Measurements from ENCODE around the gene DUSP8. TPM values are rescaled to one million over a fixed set of nuclear protein-coding genes. Genes with fewer than 3 reads are reported as not detected.

DUSP8 gene
- total and polyA plus RNA-seq, 9 of the 15 experiments (the other 6 are each of a cell fraction or from before 2014, with no cell fraction given) = 0.14 to 2.0 (median 0.86) TPM; not detected in 2

DNA sequence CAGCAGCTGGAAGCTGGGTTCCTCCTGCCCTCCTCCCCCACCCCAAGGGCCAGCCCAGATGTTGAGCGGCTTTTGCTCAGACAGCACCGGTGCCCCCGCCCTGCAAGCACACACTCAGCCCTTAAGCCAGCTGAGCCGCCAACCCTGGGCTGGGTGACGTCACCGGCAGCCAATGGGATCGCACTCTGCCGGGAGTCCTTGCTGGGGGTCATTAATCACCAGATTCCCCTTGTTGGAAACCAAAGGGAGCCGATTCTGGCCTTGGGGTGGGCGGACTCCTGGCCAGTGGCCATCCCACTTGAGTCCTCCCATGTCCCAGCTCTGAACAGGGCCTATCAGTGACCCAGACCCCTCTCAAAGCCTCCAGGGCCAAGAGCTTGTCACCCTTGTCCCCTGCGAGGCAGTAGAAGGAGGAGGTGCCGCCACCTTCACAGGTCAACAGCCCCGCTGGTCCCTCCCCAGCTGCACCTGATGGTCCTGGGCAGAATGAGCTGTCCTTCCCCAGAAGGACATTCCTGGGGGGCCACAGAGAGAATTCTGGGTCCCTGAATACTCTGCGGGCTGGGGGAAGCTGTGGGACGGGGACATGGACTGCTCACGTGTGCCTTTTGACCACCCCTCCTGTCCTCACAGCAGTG, 7.4 kb downstream of the DUSP8 start:
- BruUV-seq (replicated peaks) = no TSS peak
- FAIRE-seq = peak; percentile 75
- no peak overlapping the region; the same call in 1 of the 2 replicates for H3K4me2 ChIP-seq (ENCODE audit: insufficient read depth, low read length)
- TF ChIP-seq ARNT (IDR thresholded peaks at IDR 0.05) = no peak
- TF ChIP-seq, protein P1, sequence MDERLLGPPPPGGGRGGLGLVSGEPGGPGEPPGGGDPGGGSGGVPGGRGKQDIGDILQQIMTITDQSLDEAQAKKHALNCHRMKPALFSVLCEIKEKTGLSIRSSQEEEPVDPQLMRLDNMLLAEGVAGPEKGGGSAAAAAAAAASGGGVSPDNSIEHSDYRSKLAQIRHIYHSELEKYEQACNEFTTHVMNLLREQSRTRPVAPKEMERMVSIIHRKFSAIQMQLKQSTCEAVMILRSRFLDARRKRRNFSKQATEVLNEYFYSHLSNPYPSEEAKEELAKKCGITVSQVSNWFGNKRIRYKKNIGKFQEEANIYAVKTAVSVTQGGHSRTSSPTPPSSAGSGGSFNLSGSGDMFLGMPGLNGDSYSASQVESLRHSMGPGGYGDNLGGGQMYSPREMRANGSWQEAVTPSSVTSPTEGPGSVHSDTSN (CRISPR knock-in tag; IDR thresholded peaks at IDR 0.05; ENCODE audit: low read depth) = no peak
- TF ChIP-seq, protein P1 (tag; conservative IDR thresholded peaks at IDR 0.05; ENCODE audit: low read depth) = peak; percentile 69
- no peak for TF ChIP-seq EHMT2 (IDR thresholded peaks at IDR 0.05)
- no peak for TF ChIP-seq CREB1 (IDR thresholded peaks at IDR 0.05)
- peak; percentile 42 for TF ChIP-seq CREB1 (CRISPR knock-in tag; IDR thresholded peaks at IDR 0.05)
- TF ChIP-seq NFYB (IDR thresholded peaks at IDR 0.05; ENCODE audit: extremely low read depth, insufficient read length) = peak; percentile 78
- TF ChIP-seq POLR3A (IDR thresholded peaks at IDR 0.05; ENCODE audit: borderline replicate concordance, extremely low read depth, insufficient read depth, insufficient read length) = no peak
- TF ChIP-seq KLF16 (IDR thresholded peaks at IDR 0.05) = no peak
- TF ChIP-seq ATF7 (IDR thresholded peaks at IDR 0.05) = peak; percentile 98
- peak; percentile 86 for TF ChIP-seq JUN (IDR thresholded peaks at IDR 0.05; ENCODE audit: borderline replicate concordance, low read depth, low read length)
- TF ChIP-seq JUN (CRISPR knock-in tag; IDR thresholded peaks at IDR 0.05; ENCODE audit: borderline replicate concordance) = peak; percentile 74; the same call in 1 of the 2 replicates
- TF ChIP-seq, protein P2, sequence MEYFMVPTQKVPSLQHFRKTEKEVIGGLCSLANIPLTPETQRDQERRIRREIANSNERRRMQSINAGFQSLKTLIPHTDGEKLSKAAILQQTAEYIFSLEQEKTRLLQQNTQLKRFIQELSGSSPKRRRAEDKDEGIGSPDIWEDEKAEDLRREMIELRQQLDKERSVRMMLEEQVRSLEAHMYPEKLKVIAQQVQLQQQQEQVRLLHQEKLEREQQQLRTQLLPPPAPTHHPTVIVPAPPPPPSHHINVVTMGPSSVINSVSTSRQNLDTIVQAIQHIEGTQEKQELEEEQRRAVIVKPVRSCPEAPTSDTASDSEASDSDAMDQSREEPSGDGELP (CRISPR knock-in tag; IDR thresholded peaks at IDR 0.05; ENCODE audit: borderline replicate concordance) = peak; percentile 88
- peak; percentile 10; the same call in 1 of the 2 replicates for TF ChIP-seq NFIC (IDR thresholded peaks at IDR 0.05)
- TF ChIP-seq HMG20B (CRISPR knock-in tag; IDR thresholded peaks at IDR 0.05) = no peak
- TF ChIP-seq CREM (IDR thresholded peaks at IDR 0.05; ENCODE audit: low read depth) = peak; percentile 58
- peak; percentile 91 for TF ChIP-seq ATF2 (CRISPR knock-in tag; IDR thresholded peaks at IDR 0.05)

More for the DNA sequence above, 7.4 kb downstream of the DUSP8 start:
- peaks cover 0 to 39% of the 10 kb centered on the region in 2 experiments; a peak in 2 of 5 replicates for H3K27me3 ChIP-seq (ENCODE audit: control insufficient read depth in 2 of 2, insufficient read depth in 2 of 2, low read length in 2 of 2)
- in situ Hi-C loops (cut with MboI) (no loop called here), intact Hi-C loops (cut with micrococcal nuclease) (no loop called here)
- H3K9me3 ChIP-seq (replicated peaks; ENCODE audit: control insufficient read depth, insufficient read depth, low read depth, low read length) = no peaks in the 10 kb centered on the region
- no peaks in the 10 kb centered on the region for H3K36me3 ChIP-seq (ENCODE audit: control insufficient read depth, insufficient read depth, low read length)
- peaks cover 3% of the 10 kb centered on the region for H3K9me1 ChIP-seq (ENCODE audit: control insufficient read depth, insufficient read depth, low read length)
- no peaks in the 10 kb centered on the region for H3K79me2 ChIP-seq (ENCODE audit: control insufficient read depth, insufficient read depth, low read length)
- no peak overlapping the region for H2AFZ ChIP-seq (ENCODE audit: low read depth, low read length)
- POLR2A ChIA-PET = interaction anchor here (0.6 kb wide), 2 partner anchors 88 to 737 kb away, joined by 3 read pairs; no protein-coding TSS in a partner anchor
- 3% methylated on average over 16 of the region's 16 CpGs for WGBS (ENCODE audit: insufficient coverage, low coverage, missing lambda C conversion rate)
- CTCF ChIA-PET (ENCODE audit: low intra/inter-chr PET ratio) = no interaction called here
- H3K27ac ChIP-seq (ENCODE audit: extremely low read depth, low read depth, low read length) = no peak overlapping the region
- H3K4me3 ChIP-seq = no peak overlapping the region
- ATAC-seq (peak; percentile 85), DNase-seq (ENCODE audit: extremely low read depth in 1 of 4, low spot score in 3 of 4) (peak; percentile 79 to 94 (median 92))
- H3K9ac ChIP-seq (ENCODE audit: insufficient read depth in 1 of 2, low read depth in 2 of 2, low read length in 2 of 2) = peak overlapping the region in 1 of 2 experiments; percentile 81; a peak in 2 of 4 replicates
- H3K4me1 ChIP-seq (replicated peaks in 1 of 2; ENCODE audit: control insufficient read depth in 2 of 2, insufficient read depth in 2 of 2, low read length in 2 of 2) = peaks cover 0 to 49% of the 10 kb centered on the region in 2 experiments; a peak in 3 of 5 replicates
- H4K20me1 ChIP-seq (replicated peaks; ENCODE audit: control insufficient read depth, insufficient read depth, low read length) = peaks cover 62% of the 10 kb centered on the region
